Brain microvascular endothelial cell (primary cell): Measurements from ENCODE around the gene C4B.

Source experiments
- DNase-seq: peaks from one replicate; pipeline ENCODE4 v3.0.0-alpha.2; 2020
- H3K27ac ChIP-seq: fragments of 250-450 bp; sonication (Bioruptor Pico); 2 replicates; pipeline ENCODE4 v1.5.1; 2020; ENCODE audit warnings: mild to moderate bottlenecking, moderate library complexity
- H3K27me3 ChIP-seq: fragments of 250-450 bp; sonication (Bioruptor Pico); replicated peaks from 2 replicates; pipeline ENCODE4 v1.5.1; 2020; ENCODE audit warnings: mild to moderate bottlenecking
- H3K36me3 ChIP-seq: fragments of 250-450 bp; sonication (Bioruptor Pico); replicated peaks from 2 replicates; pipeline ENCODE4 v1.5.1; 2020; ENCODE audit warnings: mild to moderate bottlenecking
- H3K4me3 ChIP-seq: 2 replicates; pipeline ENCODE4 v1.5.1; 2011; ENCODE audit warnings: low read depth, mild to moderate bottlenecking, control low read depth, low read length, moderate library complexity
- in situ Hi-C: cut with HindIII; loops from 2 replicates; pipeline ENCODE4 v1.10.0; 2017; ENCODE audit warnings: low sequenced_read_pairs, low pct_ligation_motif_present
- TF ChIP-seq, protein P1 (sequence below): IDR thresholded peaks from 2 replicates; pipeline ENCODE4 v1.5.1; 2011; ENCODE audit warnings: low read depth, mild to moderate bottlenecking, moderate library complexity, low read length, control low read depth, inconsistent platforms; ENCODE audit errors: missing control alignments

The C4B gene

DNA sequence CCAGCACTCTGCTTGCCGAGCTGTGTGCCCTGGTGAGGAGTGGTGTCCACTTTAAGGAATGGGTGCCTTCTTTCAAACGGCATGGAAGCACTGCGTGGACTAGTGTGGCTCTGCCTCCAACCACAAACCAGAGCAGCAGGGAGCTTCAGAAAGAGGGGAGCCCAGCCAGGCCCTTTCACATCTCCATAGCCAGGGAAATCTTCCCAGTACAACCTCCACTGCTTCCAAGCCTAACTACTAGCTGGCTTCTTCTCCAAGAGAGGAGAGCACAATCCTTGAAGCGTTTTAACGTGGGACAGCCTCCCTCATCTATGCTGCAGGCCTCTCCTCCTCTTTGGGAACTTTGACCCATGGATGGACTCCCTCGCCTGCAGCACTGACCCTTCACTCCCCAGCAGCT lies 67.9 kb downstream of the C4B start:
- in situ Hi-C loops, result no loop called here
- TF ChIP-seq, protein P1, sequence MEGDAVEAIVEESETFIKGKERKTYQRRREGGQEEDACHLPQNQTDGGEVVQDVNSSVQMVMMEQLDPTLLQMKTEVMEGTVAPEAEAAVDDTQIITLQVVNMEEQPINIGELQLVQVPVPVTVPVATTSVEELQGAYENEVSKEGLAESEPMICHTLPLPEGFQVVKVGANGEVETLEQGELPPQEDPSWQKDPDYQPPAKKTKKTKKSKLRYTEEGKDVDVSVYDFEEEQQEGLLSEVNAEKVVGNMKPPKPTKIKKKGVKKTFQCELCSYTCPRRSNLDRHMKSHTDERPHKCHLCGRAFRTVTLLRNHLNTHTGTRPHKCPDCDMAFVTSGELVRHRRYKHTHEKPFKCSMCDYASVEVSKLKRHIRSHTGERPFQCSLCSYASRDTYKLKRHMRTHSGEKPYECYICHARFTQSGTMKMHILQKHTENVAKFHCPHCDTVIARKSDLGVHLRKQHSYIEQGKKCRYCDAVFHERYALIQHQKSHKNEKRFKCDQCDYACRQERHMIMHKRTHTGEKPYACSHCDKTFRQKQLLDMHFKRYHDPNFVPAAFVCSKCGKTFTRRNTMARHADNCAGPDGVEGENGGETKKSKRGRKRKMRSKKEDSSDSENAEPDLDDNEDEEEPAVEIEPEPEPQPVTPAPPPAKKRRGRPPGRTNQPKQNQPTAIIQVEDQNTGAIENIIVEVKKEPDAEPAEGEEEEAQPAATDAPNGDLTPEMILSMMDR, result no peak
- H3K4me3 ChIP-seq, result no peak overlapping the region
- H3K27me3 ChIP-seq, result peaks cover 15% of the 10 kb centered on the region
- no peaks in the 10 kb centered on the region for H3K36me3 ChIP-seq
- DNase-seq, result no peak
- no peak overlapping the region for H3K27ac ChIP-seq

DNA sequence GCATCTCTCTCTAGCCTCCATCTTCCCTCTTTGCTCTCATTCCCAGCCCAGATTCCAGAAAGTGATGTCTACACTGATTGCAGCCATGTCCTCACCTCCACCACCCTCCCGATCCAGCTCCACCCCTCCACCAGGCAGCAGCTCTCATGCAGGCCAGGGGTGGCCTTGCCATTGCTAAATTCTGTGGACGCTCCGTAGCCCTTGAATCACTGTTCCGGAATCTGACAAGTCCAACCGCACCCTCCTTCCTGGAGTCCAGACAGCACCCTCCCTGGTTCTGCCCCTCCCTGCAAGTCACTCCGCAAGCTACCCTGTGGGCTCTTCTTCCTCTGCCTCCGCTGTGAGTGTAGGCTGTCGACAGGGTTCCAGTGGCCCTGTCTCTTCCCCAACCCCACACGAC lies 68.3 kb downstream of the C4B start:
- DNase-seq, result peak; percentile 55
- TF ChIP-seq, protein P1, result no peak
- Histone ChIP-seq H3K4me3 (no peak overlapping the region), H3K27ac (no peak overlapping the region), H3K36me3 (no peaks in the 10 kb centered on the region), H3K27me3 (peaks cover 16% of the 10 kb centered on the region)
- in situ Hi-C loops, result no loop called here

DNA sequence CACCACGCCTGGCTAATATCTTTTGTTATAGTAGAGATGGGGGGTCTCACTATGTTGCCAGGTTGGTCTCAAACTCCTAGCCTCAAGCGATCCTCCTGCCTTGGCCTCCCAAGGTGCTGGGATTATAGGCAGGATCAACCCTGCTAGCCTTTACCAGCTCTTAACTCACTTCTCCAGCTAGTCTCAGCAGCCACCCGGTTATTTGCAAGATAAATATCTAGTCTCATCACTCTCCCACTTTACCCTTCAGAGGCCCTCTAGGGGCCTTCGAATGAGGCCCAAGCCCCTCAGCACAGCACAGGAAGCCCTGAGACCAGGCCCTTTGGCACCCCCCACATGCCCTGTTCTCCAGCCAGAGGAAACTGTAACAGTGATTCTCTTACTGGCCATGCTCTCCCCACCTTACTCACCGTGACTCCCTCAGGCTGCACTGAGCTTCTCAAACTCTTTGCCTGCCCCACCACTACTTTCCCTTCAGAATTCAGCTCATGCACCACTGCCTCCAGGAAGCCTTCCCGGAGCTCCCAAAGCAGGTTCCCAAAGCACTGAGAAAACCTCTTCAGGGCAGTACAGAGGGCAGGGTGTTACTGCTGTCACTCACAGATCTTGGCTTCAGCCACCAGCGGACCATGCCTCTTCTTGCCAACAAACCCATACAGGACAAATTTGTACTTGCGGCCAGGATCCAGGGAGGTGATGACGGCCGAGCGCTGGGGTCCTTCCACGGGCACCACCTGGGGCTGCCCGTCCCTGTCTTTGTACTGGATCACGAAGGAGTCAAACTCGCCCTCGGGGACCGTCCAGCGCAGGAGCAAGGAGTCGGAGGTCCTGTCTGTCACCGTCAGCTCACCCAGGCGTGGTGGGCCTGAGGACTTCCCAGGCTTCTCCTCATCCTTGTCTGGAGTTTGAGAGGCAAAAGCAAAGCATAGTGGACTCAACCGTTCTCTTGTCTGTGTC lies 69.5 kb downstream of the C4B start:
- Histone ChIP-seq H3K27me3 (peaks cover 26% of the 10 kb centered on the region), H3K4me3 (no peak overlapping the region), H3K27ac (no peak overlapping the region), H3K36me3 (no peaks in the 10 kb centered on the region)
- DNase-seq, result no peak
- in situ Hi-C loops, result no loop called here
- TF ChIP-seq, protein P1, result no peak

DNA sequence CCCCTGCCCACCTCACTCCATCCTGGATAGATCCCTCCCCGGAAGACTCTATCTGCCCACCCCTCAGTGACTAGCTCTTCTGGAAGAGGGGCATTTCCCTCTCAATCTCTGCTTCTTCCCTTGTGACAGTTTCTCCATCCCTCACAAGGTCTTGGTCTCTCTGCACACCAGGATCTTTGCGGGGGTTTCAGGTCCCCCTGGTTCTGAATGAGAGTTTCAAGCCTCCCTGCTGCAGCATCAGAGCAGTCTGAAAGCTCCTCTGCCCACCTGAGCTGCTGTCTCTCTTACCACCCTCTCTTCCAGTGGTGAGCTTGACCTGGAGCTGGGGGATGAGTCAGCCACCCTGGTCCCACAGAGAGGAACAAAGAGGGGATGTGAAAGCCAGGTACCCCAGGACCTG lies 70.2 kb downstream of the C4B start:
- Histone ChIP-seq H3K27me3 (peaks cover 33% of the 10 kb centered on the region), H3K4me3 (no peak overlapping the region)

More for the DNA sequence above, 70.2 kb downstream of the C4B start:
- Histone ChIP-seq H3K27ac (no peak overlapping the region), H3K36me3 (no peaks in the 10 kb centered on the region)
- no peak for DNase-seq
- in situ Hi-C loops, result no loop called here
- TF ChIP-seq, protein P1, result no peak
